Stimulated activated CD4-positive, alpha-beta T cell treated with anti-CD3 and anti-CD28 coated beads, Interleukin-2, amount 100 ng/mL, for 4 hours (primary cell): ENCODE measurements around the gene OR56A5.

Source experiments
- DNase-seq: peaks from one replicate; pipeline ENCODE4 v3.0.0-alpha.2; 2020; ENCODE audit warnings: low read depth

Gene OR56A5

DNA sequence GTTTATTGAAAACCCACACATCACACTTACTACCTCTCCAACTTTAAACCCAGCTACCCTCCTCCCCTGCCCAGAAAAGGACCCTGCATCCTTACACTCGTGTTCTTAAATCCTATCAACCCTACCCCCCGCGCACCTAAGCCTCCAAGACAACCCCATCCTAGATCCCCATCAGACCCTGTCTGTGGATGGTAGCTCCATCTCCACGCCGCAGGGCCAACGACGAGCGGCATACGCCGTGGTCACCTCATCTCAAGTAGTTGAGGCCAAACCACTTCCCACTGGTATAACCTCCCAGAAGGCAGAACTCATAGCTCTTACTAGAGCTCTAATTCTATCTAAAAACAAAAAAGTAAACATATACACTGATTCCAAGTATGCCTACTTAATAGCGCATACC, 35.6 kb downstream of the OR56A5 start:
- DNase-seq = no peak

DNA sequence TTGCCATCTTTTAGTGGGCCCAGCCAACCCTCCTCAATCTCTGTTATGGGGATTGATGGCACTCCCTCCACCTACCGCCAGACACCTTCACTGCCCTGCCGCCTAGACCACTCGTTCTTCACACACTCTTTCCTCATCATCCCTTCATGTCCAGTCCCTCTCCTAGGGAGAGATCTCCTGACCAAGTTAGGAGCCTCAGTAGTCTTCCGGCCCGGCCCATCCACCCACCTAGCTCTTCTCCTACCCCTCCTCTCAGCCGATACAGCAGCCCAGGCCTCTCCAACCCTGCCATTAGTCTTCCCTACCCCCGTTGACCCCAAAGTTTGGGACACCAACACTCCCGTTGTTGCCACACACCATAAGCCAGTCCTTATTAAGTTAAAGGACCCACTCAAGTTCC, 37.2 kb downstream of the OR56A5 start:
- DNase-seq = no peak

DNA sequence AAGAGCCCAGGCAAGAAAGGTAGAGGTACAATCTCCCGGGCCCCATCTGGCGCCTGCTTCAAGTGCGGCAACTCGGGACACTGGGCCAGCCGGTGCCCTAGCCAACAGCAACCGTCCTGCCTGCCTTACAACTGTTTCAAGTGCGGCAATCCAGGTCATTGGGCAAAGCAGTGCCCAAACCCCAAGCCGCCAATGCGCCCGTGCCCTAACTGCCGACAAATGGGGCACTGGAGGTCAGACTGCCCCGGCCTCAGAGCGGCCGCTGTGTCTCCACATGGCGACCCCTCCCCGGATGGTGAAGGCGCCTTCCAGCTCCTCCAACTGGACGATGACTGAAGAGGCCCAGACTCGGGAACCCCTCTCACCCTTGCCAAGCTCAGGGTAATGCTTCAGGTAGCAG, 37.7 kb downstream of the OR56A5 start:
- no peak for DNase-seq

DNA sequence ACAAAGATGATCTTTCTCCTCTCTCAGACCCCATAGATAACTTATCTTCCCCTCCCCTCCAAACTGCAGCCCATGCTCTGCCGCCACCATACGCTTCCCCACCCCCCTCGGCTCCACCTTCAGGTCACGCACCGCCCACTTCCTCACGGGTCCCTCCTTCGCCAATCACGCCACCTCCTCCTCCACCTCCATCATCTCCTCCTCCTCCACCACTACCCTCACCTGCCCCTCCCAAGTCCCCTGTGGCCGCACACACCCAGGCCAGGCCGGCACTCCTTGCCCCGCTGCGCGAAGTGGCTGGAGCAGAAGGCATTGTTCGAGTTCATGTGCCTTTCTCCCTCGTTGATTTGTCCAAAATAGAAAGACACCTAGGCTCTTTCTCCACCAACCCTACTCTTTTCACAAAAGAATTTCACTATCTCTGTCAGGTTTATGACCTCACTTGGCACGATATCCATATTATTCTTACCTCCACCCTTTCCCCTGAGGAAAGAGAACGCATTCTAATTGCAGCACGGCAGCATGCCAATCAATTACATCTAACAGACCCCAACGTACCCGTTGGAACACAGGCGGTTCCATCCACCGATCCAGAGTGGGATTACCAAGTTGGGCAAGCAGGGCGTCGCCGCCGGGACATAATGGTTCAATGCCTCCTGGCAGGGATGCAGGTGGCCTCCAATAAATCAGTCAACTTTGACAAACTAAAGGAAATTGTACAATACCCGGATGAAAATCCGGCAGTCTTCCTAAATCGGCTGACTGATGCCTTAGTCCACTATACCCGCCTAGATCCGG, 38.5 kb downstream of the OR56A5 start:
- no peak for DNase-seq

DNA sequence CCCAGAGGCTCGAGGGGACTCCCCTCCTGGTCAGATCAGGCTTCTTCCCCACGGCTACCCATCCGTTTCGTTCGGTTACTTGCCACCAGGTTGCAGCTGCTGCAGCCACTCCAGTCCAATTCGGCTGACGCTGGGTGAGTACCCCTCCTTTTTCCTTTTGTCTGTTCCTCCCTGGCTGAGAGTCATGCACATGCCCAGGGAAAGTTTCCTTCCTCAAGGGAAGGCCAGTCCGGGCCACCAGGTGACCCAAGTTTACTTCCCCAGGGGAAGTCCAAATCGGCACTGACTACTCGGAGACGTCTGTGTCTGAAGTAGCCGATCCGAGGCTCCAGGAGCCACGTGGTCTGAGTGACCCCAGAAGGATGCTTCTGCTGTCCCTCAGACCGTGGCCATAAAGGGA, 39.5 kb downstream of the OR56A5 start:
- no peak for DNase-seq

DNA sequence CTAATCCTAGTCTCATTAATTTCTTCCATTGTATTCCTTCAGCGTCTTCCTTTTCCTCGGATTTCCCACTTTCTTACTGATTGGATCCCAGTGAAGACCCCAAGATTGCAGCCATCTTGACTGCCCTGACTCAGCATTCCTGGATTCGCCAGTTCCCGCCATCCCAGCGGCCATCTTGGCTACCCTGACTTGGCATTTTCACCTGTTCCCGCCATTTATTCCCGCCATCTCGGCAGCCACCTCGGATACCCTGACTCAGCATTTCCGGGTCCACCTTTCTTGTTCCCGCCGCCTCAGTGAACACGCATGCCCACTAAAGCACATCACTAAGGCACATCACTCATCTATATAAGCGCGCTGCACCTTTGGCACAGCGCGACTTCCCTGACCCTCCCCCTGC, 40.0 kb downstream of the OR56A5 start:
- DNase-seq = no peak

DNA sequence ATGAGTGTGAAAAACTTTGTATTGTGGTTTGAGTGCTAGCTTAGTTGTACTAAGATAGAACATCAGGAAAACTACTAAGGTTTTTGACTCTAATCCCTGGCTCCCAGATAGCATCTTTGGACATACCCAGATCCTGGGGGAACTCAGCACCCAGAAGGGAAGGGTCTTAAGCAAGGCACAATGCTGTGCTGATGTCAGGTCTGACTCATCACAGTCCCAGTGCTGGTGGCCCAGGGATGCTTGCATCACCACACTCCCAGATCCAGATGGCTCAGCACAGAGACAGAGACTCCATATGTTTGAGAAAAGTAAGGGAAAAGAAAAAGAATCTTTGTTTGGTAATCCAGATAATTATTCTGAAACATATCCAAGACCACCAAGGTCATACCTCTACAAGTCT, 44.5 kb downstream of the OR56A5 start:
- no peak for DNase-seq

DNA sequence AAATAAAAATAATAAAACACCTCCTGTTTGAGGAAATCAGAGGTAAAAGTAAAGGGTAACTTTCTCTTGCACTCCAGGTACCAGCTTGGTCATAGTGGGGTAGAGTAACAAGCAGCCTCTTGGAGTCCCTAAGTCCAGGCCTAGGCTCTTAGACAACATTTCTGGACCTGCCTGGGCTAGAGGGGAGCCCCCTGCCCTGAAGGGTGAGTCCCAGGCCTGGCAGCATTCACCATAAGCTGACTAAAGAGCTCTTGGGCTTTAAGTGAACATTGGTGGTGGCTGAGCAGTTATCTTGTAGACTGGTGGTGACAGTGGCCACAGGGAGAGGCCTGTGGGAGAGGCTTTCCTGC, 44.9 kb downstream of the OR56A5 start:
- DNase-seq = no peak

DNA sequence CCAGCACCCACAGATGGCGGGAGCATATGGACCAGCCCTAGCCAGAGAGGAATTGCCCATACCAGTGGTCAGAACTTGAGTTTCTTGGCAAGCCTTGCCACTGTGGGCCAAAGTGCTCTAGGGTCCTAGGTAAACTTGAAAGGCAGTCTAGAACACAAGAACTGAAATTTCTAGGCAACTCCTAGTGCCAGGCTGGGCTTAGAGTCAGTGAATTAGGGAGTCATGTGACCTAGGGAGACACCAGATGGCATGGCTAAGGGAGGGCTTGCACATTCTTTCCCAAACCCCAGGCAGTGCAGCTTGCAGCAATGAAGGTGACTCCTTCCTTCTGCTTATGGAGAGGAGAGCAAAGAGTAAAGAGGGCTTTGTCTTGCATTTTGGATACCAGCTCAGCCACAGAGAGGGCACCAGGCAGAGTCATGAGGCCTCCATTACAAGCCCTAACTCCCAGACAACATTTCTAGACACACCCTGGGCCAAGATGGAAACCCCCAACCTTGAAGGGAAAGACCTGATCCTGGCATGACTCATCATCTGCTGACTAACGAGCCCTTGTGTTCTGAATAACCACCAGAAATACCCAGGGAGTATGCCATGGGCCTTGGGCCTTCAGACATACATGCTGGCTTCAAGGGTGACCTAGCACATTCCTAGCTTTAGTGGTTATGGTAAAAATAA, 45.4 kb downstream of the OR56A5 start:
- no peak for DNase-seq
